Endothelial cell of umbilical vein (primary cell): ENCODE measurements around the gene DCHS2.

Experiments used
- POLR2A ChIP-seq: IDR thresholded peaks from 2 replicates; pipeline ENCODE4 v1.6.1; 2012; ENCODE audit warnings: low read depth, mild to moderate bottlenecking, control low read depth, low read length
- TF ChIP-seq, protein P1 (sequence below), 2 donors: IDR thresholded peaks; 1 replicate in 1 of 2; 2 replicates in 1 of 2; pipeline ENCODE4 v1.5.1; 2011; ENCODE audit warnings: low read length in 2 of 2, mild to moderate bottlenecking in 2 of 2, moderate library complexity in 2 of 2, control low read depth in 1 of 2, inconsistent platforms in 1 of 2, low read depth in 1 of 2; ENCODE audit not compliant: insufficient read depth in 1 of 2; ENCODE audit errors: extremely low read depth in 1 of 2

GRCh38 chr4:154425514-154425913 lies 66.1 kb downstream of the DCHS2 start:
- TF ChIP-seq POLR2A, result no peak
- TF ChIP-seq, protein P1, sequence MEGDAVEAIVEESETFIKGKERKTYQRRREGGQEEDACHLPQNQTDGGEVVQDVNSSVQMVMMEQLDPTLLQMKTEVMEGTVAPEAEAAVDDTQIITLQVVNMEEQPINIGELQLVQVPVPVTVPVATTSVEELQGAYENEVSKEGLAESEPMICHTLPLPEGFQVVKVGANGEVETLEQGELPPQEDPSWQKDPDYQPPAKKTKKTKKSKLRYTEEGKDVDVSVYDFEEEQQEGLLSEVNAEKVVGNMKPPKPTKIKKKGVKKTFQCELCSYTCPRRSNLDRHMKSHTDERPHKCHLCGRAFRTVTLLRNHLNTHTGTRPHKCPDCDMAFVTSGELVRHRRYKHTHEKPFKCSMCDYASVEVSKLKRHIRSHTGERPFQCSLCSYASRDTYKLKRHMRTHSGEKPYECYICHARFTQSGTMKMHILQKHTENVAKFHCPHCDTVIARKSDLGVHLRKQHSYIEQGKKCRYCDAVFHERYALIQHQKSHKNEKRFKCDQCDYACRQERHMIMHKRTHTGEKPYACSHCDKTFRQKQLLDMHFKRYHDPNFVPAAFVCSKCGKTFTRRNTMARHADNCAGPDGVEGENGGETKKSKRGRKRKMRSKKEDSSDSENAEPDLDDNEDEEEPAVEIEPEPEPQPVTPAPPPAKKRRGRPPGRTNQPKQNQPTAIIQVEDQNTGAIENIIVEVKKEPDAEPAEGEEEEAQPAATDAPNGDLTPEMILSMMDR (IDR thresholded peaks at IDR 0.05; ENCODE audit: extremely low read depth in 1 of 2, insufficient read depth in 1 of 2, low read depth in 1 of 2, low read length in 2 of 2), result no peak
